SIG-M5 treated with dmso at 0.1 percent for 504 hours (cell line): ENCODE results near the gene FAM72B.
"Not testable (repeated sequence)": the region's sequence is repeated elsewhere in the genome, so short reads cannot be mapped to it uniquely, and the experiment has no call there.

Experiments
- DNase-seq: peaks from one replicate; lab custom pipeline; 2025; ENCODE audit not compliant: unreplicated experiment; lab: John Stamatoyannopoulos, UW

Gene FAM72B

DNA sequence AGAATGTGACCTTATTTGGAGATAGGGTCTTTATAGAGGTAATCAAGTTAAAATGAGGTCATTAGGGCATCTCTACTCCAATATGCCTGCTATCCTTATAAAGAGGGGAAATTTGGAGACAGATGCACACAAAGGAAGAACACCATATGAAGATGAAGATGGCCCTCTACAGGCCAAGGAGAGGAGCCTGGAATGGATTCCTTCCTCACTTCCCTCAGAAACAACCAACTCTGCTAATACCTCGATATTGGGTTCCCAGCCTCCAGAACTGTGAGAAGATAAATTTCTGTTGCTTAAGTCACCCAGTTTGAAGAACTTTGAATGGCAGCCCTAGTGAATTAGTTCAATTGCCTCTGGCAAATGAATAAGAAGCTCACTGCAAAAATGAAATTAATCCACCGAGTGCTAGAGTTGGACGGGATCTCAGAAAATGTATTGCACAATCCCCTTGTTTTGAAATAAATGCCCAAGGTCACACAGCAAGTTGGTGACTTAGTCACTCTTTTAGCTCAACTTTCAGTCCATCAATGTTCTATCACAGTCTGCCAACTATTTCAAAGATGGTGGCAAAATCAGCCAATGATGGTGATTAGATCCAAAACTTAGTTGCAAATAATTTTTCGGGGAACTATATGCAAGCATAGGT is 27.1 kb downstream of the FAM72B start:
- DNase-seq = not testable (repeated sequence)

DNA sequence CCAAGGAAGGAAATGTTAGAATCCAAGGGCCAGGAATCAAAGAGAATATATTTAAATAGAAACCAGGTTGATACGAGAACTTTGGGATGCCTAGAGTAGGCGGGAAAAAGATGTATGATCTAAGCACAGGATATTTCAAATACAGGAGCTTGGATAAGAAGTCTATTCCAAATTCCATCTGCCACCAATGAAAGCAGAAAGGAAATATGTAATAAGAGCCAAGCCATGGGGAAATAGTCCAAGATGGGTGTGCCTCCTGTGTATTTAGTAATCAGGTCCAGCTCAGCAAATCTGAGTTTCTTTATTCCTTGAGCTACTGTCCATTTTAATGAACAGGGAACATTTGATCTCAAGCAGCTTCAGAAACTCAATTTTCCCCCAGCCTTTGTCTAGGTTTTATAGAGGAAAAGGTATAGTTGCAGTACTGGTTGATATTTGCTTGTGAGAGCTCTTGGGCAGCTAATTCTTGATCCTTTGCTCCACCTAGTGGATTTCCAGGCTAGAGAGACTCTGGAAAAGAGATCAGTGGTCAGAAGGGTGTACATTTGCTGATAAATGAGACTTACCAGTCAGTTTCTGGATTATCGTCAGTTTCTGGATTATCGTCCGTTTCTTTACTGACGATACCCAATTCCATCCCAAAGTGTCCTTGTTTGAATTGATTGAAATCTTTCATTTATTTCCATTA is 28.3 kb downstream of the FAM72B start:
- not testable (repeated sequence) for DNase-seq

GRCh38 chr1:121154811-121155210 is 29.3 kb downstream of the FAM72B start:
- not testable (repeated sequence) for DNase-seq

DNA sequence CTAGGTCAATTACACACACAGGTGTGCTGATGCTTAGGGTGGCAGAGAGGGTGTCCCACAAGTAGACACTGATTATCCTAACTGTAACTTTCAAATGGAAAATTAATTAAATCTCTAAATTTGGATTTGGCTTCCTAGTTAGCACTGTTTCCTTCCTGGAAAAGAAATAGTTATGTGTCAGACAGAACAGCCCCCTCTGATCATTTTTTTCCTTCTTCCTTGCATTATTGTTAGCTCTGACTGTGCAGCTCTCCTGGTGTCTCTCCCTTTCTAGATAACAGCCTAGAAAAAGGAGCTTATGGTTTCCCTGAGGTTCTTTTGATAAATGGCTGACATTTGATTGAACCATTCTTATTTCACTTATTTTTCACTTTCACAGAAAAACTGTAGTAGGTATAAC is 31.4 kb downstream of the FAM72B start:
- DNase-seq = not testable (repeated sequence)

DNA sequence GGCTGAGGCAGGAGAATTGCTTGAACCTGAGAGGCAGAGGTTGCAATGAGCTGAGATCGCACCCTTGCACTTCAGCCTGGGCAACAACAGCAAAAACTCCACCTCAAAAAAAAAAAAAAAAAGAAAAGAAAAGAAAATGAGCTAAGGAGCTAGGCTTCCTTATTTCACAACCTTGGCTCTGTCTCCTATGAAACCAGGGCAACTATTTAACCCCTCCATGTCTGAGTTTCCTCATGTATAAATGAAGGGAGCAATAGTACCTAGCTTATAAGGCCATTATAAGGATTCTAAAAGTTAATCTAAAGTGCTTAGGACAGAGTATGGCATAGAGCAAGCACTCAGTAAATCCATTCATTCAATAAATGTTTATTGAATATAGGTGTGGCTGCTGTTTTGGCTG is 32.8 kb downstream of the FAM72B start:
- not testable (repeated sequence) for DNase-seq

DNA sequence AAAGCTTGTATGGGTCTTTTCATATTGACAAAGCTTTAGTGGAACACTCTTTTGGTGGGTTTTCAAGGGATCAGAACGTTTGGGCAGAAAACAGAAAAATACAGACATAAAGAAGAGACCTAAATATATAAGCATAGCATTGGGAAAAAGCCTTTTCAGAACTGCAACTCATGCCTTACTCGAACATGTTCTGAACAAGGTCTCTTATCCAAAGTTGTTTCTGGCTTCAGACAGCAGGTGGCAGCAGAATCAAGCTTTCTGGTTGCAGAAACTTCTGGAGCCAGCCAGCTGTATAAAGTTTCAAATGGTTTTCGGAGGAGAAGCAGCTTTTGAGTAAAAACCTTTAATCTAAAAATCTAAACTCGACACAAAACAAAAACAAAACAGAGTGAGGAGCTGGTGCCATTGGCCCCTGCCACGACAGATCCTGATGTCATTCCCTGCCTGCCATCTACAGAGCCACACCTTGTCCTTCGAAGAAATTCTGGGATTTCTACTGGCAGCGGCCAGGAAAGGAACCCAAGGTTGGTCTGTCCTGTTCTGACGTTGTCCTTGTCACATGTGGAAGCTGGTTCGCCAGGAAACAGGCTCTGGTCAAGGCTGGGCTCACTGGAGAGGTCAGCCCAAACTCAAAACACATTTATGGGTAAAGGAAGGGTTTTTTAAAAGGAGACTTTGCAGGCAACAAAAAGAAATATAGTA is 35.5 kb downstream of the FAM72B start:
- DNase-seq = not testable (repeated sequence)

DNA sequence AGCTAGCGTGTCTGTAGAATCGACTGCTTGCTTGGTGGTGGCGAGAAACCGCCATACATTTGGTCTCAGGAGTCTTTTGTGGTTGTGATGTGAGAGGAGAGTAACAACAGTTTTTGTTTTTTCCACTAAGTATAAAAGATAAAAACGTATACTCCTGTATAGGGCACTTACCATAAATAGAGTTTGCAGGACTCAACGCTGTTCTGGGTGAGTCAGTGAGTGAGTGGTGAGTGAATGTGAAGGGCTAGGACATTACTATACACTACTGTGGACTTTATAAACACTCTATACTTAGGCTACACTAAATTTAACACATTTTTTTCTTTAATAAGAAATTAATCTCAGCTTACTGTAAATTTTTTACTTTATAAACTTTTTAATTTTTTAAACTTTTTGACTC is 43.7 kb downstream of the FAM72B start:
- not testable (repeated sequence) for DNase-seq

- DNase-seq = not testable (repeated sequence)
These were observed 52.6 kb downstream of the FAM72B start for GRCh38 chr1:121131494-121131893.

GRCh38 chr1:121118480-121118824 is 65.7 kb downstream of the FAM72B start:
- not testable (repeated sequence) for DNase-seq
